Gastroesophageal sphincter (tissue), 4 donors: ENCODE measurements around the gene EIF1. TPM values are rescaled to one million over a fixed set of nuclear protein-coding genes. Genes with fewer than 3 reads are reported as not detected.

Source experiments
- ATAC-seq: fragments of 150-250 bp; one replicate; pipeline ENCODE4 v1.9.1; 2016; ENCODE audit warnings: mild to moderate bottlenecking, moderate library complexity
- H3K27ac ChIP-seq, 4 donors: fragments of 200-600 bp; sonication (generic) in 3 of 4; 1 replicate in 3 of 4; 2 replicates in 1 of 4; pipeline ENCODE4 v1.5.1; 2016 to 2019
- H3K27me3 ChIP-seq: fragments of 200-600 bp; sonication (generic); one replicate; pipeline ENCODE4 v1.5.1; 2019
- H3K36me3 ChIP-seq, 2 donors: fragments of 200-600 bp; sonication (generic); one replicate each; pipeline ENCODE4 v1.5.1; 2019; ENCODE audit warnings: control low read depth in 1 of 2
- H3K4me1 ChIP-seq, 3 donors: fragments of 200-600 bp; sonication (generic); 1 replicate in 2 of 3; 2 replicates in 1 of 3; pipeline ENCODE4 v1.5.1; 2016 to 2019; ENCODE audit warnings: control low read depth in 2 of 3
- H3K4me3 ChIP-seq, 2 donors: fragments of 200-600 bp; sonication (generic); one replicate each; pipeline ENCODE4 v1.5.1; 2019; ENCODE audit warnings: mild to moderate bottlenecking in 1 of 2, moderate library complexity in 1 of 2
- H3K9me3 ChIP-seq, 3 donors: fragments of 200-600 bp; sonication (generic); one replicate each; pipeline ENCODE4 v1.5.1; 2017 to 2019; ENCODE audit warnings: control low read depth in 2 of 3
- CTCF ChIP-seq, 4 experiments: fragments of 200-600 bp in 2 of 4; fragments of 450-650 bp in 2 of 4; sonication (generic) in 1 of 4; IDR thresholded peaks; one replicate each; pipeline ENCODE4 v1.5.1; 2017 to 2019; ENCODE audit warnings: antibody characterized with exemption in 4 of 4, mild to moderate bottlenecking in 2 of 4, moderate library complexity in 2 of 4
- EP300 ChIP-seq: sonication (generic); formaldehyde crosslinking; IDR thresholded peaks from one replicate; pipeline ENCODE4 v1.6.1; 2017; ENCODE audit warnings: antibody characterized with exemption, mild to moderate bottlenecking
- POLR2A ChIP-seq, 2 donors: fragments of 450-650 bp; IDR thresholded peaks; one replicate each; pipeline ENCODE4 v1.6.1; 2017; ENCODE audit warnings: antibody characterized with exemption in 2 of 2, mild to moderate bottlenecking in 2 of 2, moderate library complexity in 1 of 2
- POLR2AphosphoS5 ChIP-seq: sonication (generic); formaldehyde crosslinking; IDR thresholded peaks from one replicate; pipeline ENCODE4 v1.6.1; 2017; ENCODE audit warnings: antibody characterized with exemption
- WGBS, 2 donors: methylation state at CpG; one replicate each; pipeline ENCODE4 v1.1.5; 2018; ENCODE audit warnings: low coverage in 1 of 2; 5-methylcytosine and 5-hydroxymethylcytosine counted together
- total RNA-seq, 4 donors: library from RNA; depleted of rRNA; stranded (reverse); fragments of >200 nt; gene quantifications; one replicate each; pipeline ENCODE4 v1.1.0, GENCODE V29; 2016

EIF1 gene
- total RNA-seq, 4 donors from 2014 or later: 224 to 331 (median 270) TPM

- no peaks in the 10 kb centered on the region for H3K9me3 ChIP-seq
- H3K4me3 ChIP-seq: peak overlapping the region in 1 of 2 donors; percentile 32
- TF ChIP-seq POLR2AphosphoS5: no peak
- no peak for TF ChIP-seq POLR2A (IDR thresholded peaks at IDR 0.05)
- TF ChIP-seq CTCF (IDR thresholded peaks at IDR 0.05): no peak
- no peak for TF ChIP-seq EP300
- H3K36me3 ChIP-seq: no peaks in the 10 kb centered on the region
- H3K27me3 ChIP-seq: no peaks in the 10 kb centered on the region
- WGBS, 2 donors: 86% methylated on average over 1 of the region's 15 CpGs; no CpG with 5 or more reads in 1 of the 2 donors
- H3K27ac ChIP-seq: peak overlapping the region in 3 of 4 donors; percentile 69 to 76 (median 74)
- no peak for ATAC-seq
- peaks cover 0 to 59% (median 12%) of the 10 kb centered on the region in 3 donors for H3K4me1 ChIP-seq
Observed at GRCh38 chr17:41650794-41651624, 37.7 kb upstream of the EIF1 start.

GRCh38 chr17:41651625-41652460 lies 36.8 kb upstream of the EIF1 start:
- Histone ChIP-seq H3K4me1 (peaks cover 0 to 63% (median 12%) of the 10 kb centered on the region in 3 donors), H3K27me3 (no peaks in the 10 kb centered on the region), H3K36me3 (no peaks in the 10 kb centered on the region), H3K9me3 (no peaks in the 10 kb centered on the region), H3K27ac (peak overlapping the region in 3 of 4 donors; percentile 69 to 76 (median 74)), H3K4me3 (peak overlapping the region in 1 of 2 donors; percentile 32)
- 65 to 88% methylated on average over 4 to 5 of the region's 13 CpGs for WGBS, 2 donors
- no peak for TF ChIP-seq EP300
- peak; percentile 67 for ATAC-seq

GRCh38 chr17:41652461-41652970 lies 36.2 kb upstream of the EIF1 start:
- Histone ChIP-seq H3K27ac (no peak overlapping the region), H3K4me1 (peaks cover 0 to 61% (median 12%) of the 10 kb centered on the region in 3 donors), H3K36me3 (no peaks in the 10 kb centered on the region), H3K4me3 (no peak overlapping the region), H3K9me3 (no peaks in the 10 kb centered on the region), H3K27me3 (no peaks in the 10 kb centered on the region)
- TF ChIP-seq POLR2A (IDR thresholded peaks at IDR 0.05) (no peak), EP300 (no peak), CTCF (IDR thresholded peaks at IDR 0.05) (no peak), POLR2AphosphoS5 (no peak)
- WGBS, 2 donors: no CpG with 5 or more reads among the region's 5 CpGs
- ATAC-seq: no peak

- H3K9me3 ChIP-seq: no peaks in the 10 kb centered on the region
- ATAC-seq: no peak
- H3K4me1 ChIP-seq: peaks cover 0 to 52% (median 7%) of the 10 kb centered on the region in 3 donors
- no peak overlapping the region for H3K4me3 ChIP-seq
- no peak overlapping the region for H3K27ac ChIP-seq
- no peak for TF ChIP-seq EP300
- TF ChIP-seq POLR2AphosphoS5: no peak
- TF ChIP-seq POLR2A (IDR thresholded peaks at IDR 0.05): no peak
- no peak for TF ChIP-seq CTCF (IDR thresholded peaks at IDR 0.05)
- H3K27me3 ChIP-seq: no peaks in the 10 kb centered on the region
- H3K36me3 ChIP-seq: no peaks in the 10 kb centered on the region
- WGBS, 2 donors: 79% methylated on average over 5 of the region's 5 CpGs; no CpG with 5 or more reads in 1 of the 2 donors
Observed at GRCh38 chr17:41653421-41653820, 35.3 kb upstream of the EIF1 start.
